AG04450 (cell line): ENCODE data around the gene DDT. TPM values are rescaled to one million over a fixed set of nuclear protein-coding genes. Genes with fewer than 3 reads are reported as not detected.
"Not testable (repeated sequence)": the region's sequence is repeated elsewhere in the genome, so short reads cannot be mapped to it uniquely, and the experiment has no call there.

ENCODE experiments used
- CTCF ChIA-PET: fragments of 300-600, 350-600 bp; formaldehyde crosslinking; extraction: SDS; loops from one replicate; lab custom pipeline; 2022; ENCODE audit warnings: antibody characterized with exemption, inconsistent platforms; lab: Charles Lee
- POLR2A ChIA-PET: fragments of 350-600 bp; formaldehyde crosslinking; extraction: SDS; loops from one replicate; lab custom pipeline; 2021; ENCODE audit warnings: antibody characterized with exemption, inconsistent platforms; lab: Yijun Ruan, JAX
- DNase-seq: peaks from one replicate; pipeline ENCODE4 v3.0.0-alpha.2; 2011; ENCODE audit warnings: low read depth, low spot score
- H3K27ac ChIP-seq: one replicate; pipeline ENCODE4 v1.5.1; 2012; ENCODE audit warnings: low read depth, low read length, control low read depth
- H3K27me3 ChIP-seq: one replicate; pipeline ENCODE4 v1.6.0; 2012; ENCODE audit warnings: low read length; ENCODE audit not compliant: control insufficient read depth, insufficient read depth
- H3K4me3 ChIP-seq: 2 replicates; pipeline ENCODE4 v1.5.1; 2011; ENCODE audit warnings: mild to moderate bottlenecking, low read depth, low read length, control low read depth
- H3K9me3 ChIP-seq: 2 replicates; pipeline ENCODE4 v1.5.1; 2012; ENCODE audit warnings: low read length; ENCODE audit not compliant: control insufficient read depth, insufficient read depth
- CTCF ChIP-seq: IDR thresholded peaks from 2 replicates; pipeline ENCODE4 v1.5.1; 2011; ENCODE audit warnings: low read depth, low read length, control low read depth, inconsistent platforms
- polyA plus RNA-seq: library from polyadenylated mRNA; depleted of rRNA; stranded (reverse); fragments of >200 nt; gene quantifications from 2 replicates; pipeline ENCODE4 v1.2.3, GENCODE V29; 2011

The DDT gene
- polyA plus RNA-seq, 1 experiment, result 91.4 TPM

- H3K27me3 ChIP-seq, result peaks cover 14% of the 10 kb centered on the region
- no peak for TF ChIP-seq CTCF
- DNase-seq, result no peak
- ChIA-PET CTCF (no interaction called here), POLR2A (no interaction called here)
- no peak overlapping the region for H3K4me3 ChIP-seq
- H3K9me3 ChIP-seq, result no peaks in the 10 kb centered on the region; the same call in 1 of the 2 replicates
- peak overlapping the region; percentile 1 for H3K27ac ChIP-seq
These were observed 29.6 kb upstream of the DDT start for GRCh38 chr22:24003887-24004286.

- no peaks in the 10 kb centered on the region; the same call in 1 of the 2 replicates for H3K9me3 ChIP-seq
- CTCF ChIA-PET, result no interaction called here
These were observed 28.6 kb upstream of the DDT start for GRCh38 chr22:24002851-24003250.

GRCh38 chr22:24002272-24002671 is 28.0 kb upstream of the DDT start:
- H3K4me3 ChIP-seq, result no peak overlapping the region
- no peak for TF ChIP-seq CTCF
- peaks cover 12% of the 10 kb centered on the region for H3K27me3 ChIP-seq
- ChIA-PET CTCF (no interaction called here), POLR2A (no interaction called here)
- no peak for DNase-seq
- no peaks in the 10 kb centered on the region; the same call in 1 of the 2 replicates for H3K9me3 ChIP-seq
- no peak overlapping the region for H3K27ac ChIP-seq

More at GRCh38 chr22:24002851-24003250, 28.6 kb upstream of the DDT start:
- TF ChIP-seq CTCF, result no peak
- H3K27me3 ChIP-seq, result peaks cover 12% of the 10 kb centered on the region
- no peak overlapping the region for H3K27ac ChIP-seq
- POLR2A ChIA-PET, result no interaction called here
- no peak for DNase-seq
- no peak overlapping the region for H3K4me3 ChIP-seq

- no peaks in the 10 kb centered on the region; the same call in 1 of the 2 replicates for H3K9me3 ChIP-seq
- H3K4me3 ChIP-seq, result no peak overlapping the region
- no peak for TF ChIP-seq CTCF
- ChIA-PET CTCF (no interaction called here), POLR2A (no interaction called here)
- H3K27ac ChIP-seq, result no peak overlapping the region
- H3K27me3 ChIP-seq, result peaks cover 7% of the 10 kb centered on the region
- DNase-seq, result no peak
These were observed 27.1 kb upstream of the DDT start for GRCh38 chr22:24001314-24001713.

GRCh38 chr22:23999779-24000178 is 25.5 kb upstream of the DDT start:
- H3K4me3 ChIP-seq, POLR2A ChIA-PET, CTCF ChIA-PET, H3K27ac ChIP-seq, H3K27me3 ChIP-seq, H3K9me3 ChIP-seq, DNase-seq: not testable (repeated sequence)

GRCh38 chr22:23997092-23997491 is 22.9 kb upstream of the DDT start:
- ChIA-PET CTCF (no interaction called here), POLR2A (no interaction called here)
- no peak for DNase-seq
- H3K27ac ChIP-seq, result no peak overlapping the region
- peaks cover 5% of the 10 kb centered on the region for H3K27me3 ChIP-seq
- no peak for TF ChIP-seq CTCF
- H3K4me3 ChIP-seq, result no peak overlapping the region
- no peaks in the 10 kb centered on the region for H3K9me3 ChIP-seq

GRCh38 chr22:23993581-23994177 is 19.4 kb upstream of the DDT start:
- POLR2A ChIA-PET, H3K4me3 ChIP-seq, H3K27me3 ChIP-seq, DNase-seq, CTCF ChIA-PET, H3K27ac ChIP-seq, H3K9me3 ChIP-seq: not testable (repeated sequence)

- H3K4me3 ChIP-seq, H3K27ac ChIP-seq, CTCF ChIA-PET, POLR2A ChIA-PET, DNase-seq, H3K27me3 ChIP-seq, H3K9me3 ChIP-seq: not testable (repeated sequence)
These were observed 18.8 kb upstream of the DDT start for GRCh38 chr22:23993080-23993479.
